Body of pancreas (tissue), 4 donors: Measurements from ENCODE around the gene CNGB1.

Experiments
- CTCF ChIP-seq, 7 experiments: fragments of 450-650 bp in 4 of 7; fragments of 200-600 bp in 3 of 7; sonication (generic) in 3 of 7; IDR thresholded peaks; one replicate each; pipeline ENCODE4 v1.5.1; 2016 to 2019; ENCODE audit warnings: antibody characterized with exemption in 7 of 7
- POLR2A ChIP-seq, 3 donors: fragments of 450-650 bp; IDR thresholded peaks; one replicate each; pipeline ENCODE4 v1.6.1; 2016; ENCODE audit warnings: antibody characterized with exemption in 3 of 3, mild to moderate bottlenecking in 2 of 3

GRCh38 chr16:57981636-57982035, 10.7 kb upstream of the CNGB1 start:
- TF ChIP-seq CTCF (IDR thresholded peaks at IDR 0.05) (no peak), POLR2A (IDR thresholded peaks at IDR 0.05) (no peak)
